WI38 (cell line): ENCODE measurements around the gene DEUP1.
"Not testable (repeated sequence)": the region's sequence is repeated elsewhere in the genome, so short reads cannot be mapped to it uniquely, and the experiment has no call there.

Source experiments
- H3K4me3 ChIP-seq: 2 replicates; pipeline ENCODE4 v1.5.1; 2011; ENCODE audit warnings: low read depth, mild to moderate bottlenecking, control low read depth, low read length
- CTCF ChIP-seq: IDR thresholded peaks from 2 replicates; pipeline ENCODE4 v1.5.1; 2012; ENCODE audit warnings: low read depth, mild to moderate bottlenecking, control low read depth, low read length

The DEUP1 gene

GRCh38 chr11:93444617-93445073 lies 114.1 kb downstream of the DEUP1 start:
- H3K4me3 ChIP-seq, result no peak overlapping the region
- TF ChIP-seq CTCF, result no peak

- no peak overlapping the region for H3K4me3 ChIP-seq
- TF ChIP-seq CTCF, result no peak
Measured at GRCh38 chr11:93458286-93458685, 127.7 kb downstream of the DEUP1 start.

GRCh38 chr11:93463666-93464065 lies 133.1 kb downstream of the DEUP1 start:
- not testable (repeated sequence) for H3K4me3 ChIP-seq

GRCh38 chr11:93464927-93465540 lies 134.5 kb downstream of the DEUP1 start:
- TF ChIP-seq CTCF, result no peak
- no peak overlapping the region for H3K4me3 ChIP-seq

- no peak for TF ChIP-seq CTCF
Measured at GRCh38 chr11:93467054-93467453, 136.5 kb downstream of the DEUP1 start.

GRCh38 chr11:93468290-93468689 lies 137.7 kb downstream of the DEUP1 start:
- TF ChIP-seq CTCF, result no peak
- no peak overlapping the region for H3K4me3 ChIP-seq

More at GRCh38 chr11:93467054-93467453, 136.5 kb downstream of the DEUP1 start:
- H3K4me3 ChIP-seq, result no peak overlapping the region

- TF ChIP-seq CTCF, result no peak
- no peak overlapping the region for H3K4me3 ChIP-seq
Measured at GRCh38 chr11:93474123-93474522, 143.6 kb downstream of the DEUP1 start.

- no peak for TF ChIP-seq CTCF
- H3K4me3 ChIP-seq, result no peak overlapping the region
Measured at GRCh38 chr11:93476796-93477195, 146.3 kb downstream of the DEUP1 start.
